GM04503 (cell line): ENCODE data around the gene BBC3.
"Not testable (repeated sequence)": the region's sequence is repeated elsewhere in the genome, so short reads cannot be mapped to it uniquely, and the experiment has no call there.

Experiments used
- DNase-seq: peaks from one replicate; pipeline ENCODE4 v3.0.0-alpha.2; 2012; ENCODE audit warnings: low read depth

BBC3 gene, protein sequence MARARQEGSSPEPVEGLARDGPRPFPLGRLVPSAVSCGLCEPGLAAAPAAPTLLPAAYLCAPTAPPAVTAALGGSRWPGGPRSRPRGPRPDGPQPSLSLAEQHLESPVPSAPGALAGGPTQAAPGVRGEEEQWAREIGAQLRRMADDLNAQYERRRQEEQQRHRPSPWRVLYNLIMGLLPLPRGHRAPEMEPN

DNA sequence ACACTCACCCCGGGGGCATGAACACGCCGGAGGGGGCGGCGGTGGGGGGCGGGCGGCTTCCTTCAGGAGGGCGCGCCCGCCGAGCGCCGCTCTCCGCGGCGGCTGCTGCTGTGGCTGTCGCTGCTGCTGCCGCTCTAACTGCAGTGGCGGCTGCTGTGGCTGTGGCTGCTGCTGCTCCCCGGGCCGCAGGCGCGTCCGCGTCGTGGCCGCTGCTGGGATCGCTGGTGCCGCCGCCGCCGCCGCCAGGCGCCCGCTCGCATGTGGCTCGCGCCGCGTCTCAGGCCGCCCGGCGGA lies at the start of gene BBC3:
Gene BBC3 (minus strand): TSS at position 279 of the 294 bp plus-strand sequence. CDS start 2,768 bp downstream, outside the sequence.
- DNase-seq, result no peak

DNA sequence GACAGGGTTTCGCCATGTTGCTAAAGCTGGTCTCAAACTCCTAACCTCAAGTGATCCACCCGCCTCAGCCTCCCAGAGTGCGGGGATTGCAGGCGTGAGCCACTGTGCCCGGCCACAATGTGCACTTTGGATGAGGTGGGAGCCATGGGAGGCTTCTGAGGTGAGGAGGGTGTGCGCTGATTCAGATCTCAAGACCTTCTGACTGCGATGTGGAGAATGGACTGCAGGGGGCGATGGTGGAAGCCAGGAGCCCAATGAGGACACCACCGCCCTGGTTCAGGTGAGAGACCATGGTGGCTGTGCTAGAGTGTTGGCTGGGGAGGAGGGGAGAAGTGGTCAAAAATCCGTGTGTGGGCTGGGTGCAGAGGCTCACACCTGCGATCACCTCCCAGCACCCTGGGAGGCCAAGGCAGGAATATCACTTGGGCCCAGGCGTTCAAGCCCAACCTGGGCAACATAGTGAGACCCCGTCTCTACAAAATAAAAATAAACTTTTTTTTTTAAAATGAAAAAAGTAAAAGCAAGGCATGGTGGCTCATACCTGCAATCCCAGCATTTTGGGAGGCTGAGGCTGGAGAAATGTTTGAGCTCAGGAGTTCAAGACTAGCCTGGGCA lies 49.3 kb upstream of the BBC3 start:
- DNase-seq, result no peak

DNA sequence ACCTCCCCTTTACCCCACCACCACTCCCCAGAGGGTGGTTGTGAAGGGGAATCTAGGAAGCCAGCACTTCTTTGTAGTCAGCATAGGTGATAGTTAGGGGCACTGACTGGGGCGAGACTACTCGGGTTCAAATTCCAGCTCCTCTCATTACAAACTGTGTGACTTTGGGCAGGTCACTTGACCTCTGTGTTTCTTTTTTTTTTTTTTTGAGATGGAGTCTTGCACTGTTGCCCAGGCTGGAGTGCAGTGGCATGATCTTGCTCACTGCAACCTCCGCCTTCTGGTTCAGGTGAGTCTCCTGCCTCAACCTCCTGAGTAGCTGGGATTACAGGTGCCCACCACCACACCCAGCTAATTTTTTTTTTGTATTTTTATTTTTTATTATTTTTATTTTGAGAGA lies 45.5 kb upstream of the BBC3 start:
- DNase-seq, result not testable (repeated sequence)

DNA sequence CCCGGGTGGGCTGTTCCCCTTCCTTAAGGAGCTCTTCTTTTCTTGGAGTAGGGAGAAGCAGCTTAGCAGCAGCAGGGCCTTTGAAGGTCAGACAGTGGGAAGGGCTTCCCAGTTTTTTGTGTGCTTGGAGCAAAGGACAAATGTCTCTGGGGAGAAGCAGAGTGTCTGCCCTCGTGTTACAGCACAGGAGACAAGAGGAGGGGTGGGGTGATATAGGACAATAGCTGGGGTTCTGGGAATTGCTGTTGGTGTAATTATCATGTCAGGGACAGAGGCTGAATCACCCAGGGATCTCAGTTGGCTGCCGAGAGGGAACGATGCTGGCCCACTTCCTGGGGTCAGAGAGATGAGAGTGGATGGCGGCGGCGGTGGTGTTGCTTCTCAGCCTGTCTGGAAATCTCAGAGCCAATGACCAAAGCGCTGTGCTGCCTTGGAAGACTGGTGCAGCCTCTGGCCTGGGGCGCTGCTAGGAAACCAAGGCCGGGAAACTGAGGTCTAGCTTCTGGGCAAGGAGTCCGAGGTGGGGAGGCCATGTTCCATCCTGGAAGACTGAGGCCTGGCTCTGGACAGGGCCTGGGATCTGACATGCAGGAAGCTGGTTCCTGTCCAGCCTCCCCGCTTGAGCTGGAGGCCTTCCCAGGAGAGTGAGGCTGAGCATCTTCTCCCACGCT lies 44.9 kb upstream of the BBC3 start:
- DNase-seq, result no peak

DNA sequence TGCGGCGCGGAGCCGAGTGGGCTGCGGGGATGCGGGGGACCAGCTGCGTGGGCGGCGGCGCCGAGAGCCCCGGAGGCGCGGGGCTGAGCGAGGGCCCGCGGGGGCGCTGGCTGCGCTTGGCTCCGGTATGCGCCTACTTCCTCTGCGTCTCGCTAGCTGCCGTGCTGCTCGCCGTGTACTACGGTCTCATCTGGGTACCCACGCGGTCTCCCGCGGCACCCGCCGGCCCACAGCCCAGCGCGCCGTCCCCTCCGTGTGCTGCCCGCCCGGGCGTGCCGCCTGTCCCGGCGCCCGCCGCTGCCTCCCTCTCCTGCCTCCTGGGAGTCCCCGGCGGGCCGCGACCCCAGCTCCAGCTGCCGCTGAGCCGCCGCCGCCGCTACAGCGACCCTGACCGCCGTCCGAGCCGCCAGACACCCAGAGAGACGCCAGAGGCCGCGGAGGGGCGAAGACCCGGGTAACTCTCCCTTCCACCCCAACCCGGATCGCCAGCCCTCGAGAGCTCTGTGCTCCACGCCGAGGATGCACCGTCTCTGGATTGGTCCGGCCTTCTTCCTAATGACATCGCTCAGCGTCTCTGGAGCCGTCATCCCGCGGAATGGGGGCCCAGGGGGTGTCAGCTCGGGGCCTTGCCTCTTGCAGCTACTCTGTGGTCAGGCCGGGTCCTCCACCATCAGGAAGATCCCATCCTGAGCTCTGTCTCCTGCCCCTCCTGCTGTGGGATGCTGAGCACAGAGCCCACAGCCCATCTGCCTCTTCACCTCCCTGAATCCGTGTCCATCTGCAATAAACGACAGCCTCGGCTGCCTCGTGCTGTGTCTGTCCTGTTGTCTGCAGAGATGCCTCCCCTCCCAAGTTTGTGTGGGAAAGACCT lies 44.1 kb upstream of the BBC3 start:
- no peak for DNase-seq

DNA sequence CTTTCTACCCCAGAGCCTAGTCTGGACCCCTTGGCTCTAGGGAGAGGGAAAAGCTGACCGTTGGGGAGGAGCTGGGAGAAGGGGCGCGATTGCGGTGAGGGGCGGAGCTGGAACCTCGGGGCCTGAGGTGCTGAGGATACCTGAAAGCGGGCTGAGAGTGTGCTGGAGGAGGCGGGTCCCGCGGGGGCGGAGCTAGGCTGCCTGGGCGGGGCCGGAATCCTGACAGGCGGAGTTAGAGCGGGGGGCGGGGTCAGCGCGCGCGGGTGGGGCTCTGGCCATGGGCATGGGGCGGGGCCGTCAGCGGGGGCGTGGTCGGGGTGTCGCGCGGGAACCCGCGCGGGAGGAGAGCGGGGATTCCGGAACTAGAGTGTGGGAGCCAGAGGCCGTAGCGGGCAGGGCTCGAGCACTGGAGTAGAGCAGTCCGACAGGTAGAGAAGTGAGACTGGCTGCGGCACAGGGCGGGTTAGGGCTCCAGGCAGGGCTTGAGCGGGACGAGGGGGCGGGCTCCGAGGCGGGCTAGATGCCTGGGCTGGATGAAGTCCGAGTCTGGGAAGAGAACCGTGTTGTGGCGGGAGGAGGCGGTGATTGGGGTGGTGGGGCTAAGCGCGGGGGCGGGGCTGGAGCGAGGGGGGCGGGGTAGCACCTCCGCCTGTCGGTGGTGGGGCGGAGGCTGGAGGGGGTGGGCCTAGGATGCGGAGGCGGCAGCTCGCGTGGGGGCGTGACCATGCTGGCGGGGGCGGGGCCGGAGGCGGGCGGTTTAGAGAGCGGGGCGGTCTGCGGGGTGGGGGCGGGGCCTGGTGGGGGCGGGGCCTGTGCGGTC lies 43.3 kb upstream of the BBC3 start, which contains the start of gene INAFM1:
Gene INAFM1 (plus strand): TSS at position 815 of the 820 bp plus-strand sequence. CDS start 35 bp downstream, outside the sequence.
- no peak for DNase-seq

DNA sequence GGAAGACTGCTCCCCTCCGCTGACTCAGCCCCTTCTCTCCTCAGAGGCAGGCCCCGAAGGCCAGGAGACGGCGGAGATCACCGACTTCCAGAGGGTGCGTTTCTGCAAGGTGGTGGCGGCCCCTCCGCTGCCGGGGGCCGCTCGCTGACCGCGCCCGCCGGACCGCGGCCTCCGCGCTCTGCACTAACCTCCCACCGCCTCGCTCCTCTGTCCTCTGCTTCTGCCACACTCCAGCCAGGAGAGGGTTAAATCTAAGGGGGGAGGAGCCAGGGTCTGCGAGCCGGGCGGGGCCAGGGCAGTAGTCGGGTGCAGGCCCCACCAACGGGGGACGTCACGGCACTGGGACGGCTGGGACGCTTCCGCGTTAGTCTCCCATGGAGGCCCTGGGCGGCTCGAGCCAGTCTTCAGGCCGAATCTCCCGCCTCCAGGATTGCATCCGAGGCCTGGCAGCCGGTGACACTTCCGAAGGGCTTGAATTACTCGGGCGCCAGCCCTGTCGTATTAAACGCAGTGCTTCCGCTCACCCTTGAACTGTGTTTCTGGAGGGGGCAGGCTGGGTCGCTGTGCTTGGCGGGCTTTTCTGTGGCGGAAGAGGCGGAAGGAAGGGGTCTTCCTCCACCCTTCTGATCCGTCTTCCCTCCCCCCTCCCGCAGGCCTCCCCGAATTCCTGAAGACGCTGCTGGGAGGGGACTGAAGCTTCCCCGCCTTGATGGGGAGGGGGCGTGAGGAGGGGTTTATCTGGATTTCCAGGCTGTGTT lies 42.5 kb upstream of the BBC3 start:
- DNase-seq, result no peak

DNA sequence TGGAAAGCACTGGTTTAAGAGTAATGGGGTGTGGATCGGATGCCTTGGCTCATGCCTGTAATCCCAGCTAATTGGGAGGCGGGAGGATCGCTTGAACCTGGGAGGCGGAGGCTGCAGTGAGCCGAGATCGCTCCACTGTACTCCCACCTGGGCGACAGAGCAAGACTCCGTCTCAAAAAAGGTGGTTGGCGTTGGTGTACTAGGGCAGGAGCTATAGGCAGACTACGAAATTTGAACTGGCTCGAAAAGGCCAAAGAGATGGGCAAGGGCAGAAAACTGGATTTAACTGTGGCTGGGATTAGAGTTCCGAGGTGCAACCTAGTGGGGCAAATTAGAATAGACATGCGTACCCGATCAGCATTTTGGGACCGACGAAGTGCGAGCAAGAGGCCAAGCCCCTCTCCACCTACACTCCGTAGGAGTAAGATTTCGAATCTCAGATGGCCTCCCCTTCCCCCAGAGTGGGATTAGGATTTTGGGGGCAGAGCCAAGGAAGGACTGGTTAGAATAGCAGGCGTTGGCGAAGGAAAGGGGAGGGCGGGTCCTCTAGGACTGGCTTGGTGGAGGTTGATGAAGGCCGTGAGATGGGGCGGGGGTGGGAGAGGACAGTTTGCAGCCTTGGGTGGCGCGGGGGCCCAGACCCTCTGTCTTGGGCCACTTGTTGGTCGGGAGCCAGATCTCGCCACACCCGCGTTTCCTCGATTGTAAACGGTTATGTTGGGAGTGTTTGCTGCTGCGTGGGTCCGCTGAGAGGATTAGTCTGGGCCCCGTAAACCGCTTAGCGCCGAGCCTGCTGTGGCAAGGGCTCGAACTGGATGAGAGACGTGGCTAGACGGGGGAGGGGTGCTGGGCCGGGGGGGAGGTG lies 41.7 kb upstream of the BBC3 start:
- DNase-seq, result no peak

DNA sequence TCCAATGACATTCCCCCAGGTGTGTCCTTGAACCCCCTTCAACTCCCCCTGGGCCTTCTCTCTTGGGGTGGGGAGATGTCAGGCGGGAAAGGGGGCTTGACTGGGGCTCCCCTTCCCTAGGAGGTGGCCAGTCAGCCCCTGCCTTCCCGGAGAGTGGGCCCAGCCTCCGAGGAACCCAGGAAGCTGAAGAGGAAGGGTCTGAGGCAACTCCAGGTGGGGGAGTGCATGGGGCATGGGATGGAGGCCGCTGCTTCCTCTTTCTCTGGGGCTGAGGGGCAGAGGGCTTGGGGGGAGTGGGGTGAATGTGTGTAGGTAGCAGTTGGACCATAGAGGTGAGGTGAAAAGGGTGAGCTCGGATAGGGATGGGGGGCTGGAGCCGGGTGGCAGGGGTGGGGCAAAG lies 41.0 kb upstream of the BBC3 start:
- DNase-seq, result no peak

DNA sequence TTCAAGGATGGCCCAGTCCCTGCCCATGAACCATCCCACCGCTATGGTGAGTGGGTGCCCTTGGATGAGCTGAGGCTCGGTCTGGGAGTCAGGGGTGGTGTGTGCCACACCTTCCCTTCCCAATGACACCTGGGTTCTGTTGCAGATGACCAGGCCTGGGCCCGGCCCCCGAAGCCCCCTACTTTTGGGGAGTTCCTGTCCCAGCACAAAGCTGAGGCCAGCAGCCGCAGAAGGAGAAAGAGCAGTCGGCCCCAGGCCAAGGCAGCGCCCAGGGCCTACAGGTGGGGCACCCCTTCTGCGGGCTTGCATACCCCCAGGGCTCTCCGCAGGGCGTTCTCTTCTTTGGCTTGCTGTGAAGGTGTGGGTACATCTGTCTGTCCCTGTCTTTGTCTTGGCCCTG lies 39.4 kb upstream of the BBC3 start:
- no peak for DNase-seq

DNA sequence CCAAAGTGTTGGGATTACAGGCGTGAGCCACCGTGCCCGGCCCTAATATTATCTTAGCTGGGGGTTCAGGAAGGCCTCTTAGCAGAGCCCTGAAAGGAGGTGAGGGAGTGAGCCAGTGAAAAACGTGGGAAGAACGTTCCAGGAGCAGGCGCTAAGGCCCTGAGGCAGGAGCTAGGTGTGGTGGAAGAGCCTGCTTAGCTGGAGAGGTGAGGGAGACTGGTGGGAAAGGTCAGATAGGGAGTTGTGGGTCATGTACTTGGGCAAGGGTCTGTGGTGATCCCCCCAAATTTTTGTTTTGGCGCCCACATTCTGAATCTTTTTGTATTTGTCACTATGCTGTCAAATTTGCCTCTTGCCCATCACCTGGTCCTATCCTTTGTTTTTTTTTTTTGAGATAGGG lies 38.6 kb upstream of the BBC3 start:
- DNase-seq, result no peak

DNA sequence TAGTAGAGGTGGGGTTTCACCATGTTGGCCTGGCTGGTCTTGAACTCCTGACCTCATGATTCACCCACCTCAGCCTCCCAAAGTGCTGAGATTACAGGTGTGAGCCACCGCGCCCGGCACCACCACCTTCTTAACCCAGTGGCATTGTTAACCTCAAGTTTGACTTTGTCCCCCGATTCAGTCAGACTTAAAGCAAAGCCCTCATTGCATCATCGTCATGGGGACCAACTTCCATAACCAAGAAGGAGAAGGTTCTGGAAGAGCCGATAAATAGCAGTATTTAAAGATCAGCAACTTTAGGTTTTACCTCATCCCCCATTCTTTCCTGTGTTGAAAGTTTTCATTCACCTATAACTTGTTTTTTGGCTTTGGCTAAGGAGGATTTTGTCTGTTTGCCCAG lies 37.0 kb upstream of the BBC3 start:
- DNase-seq, result no peak

DNA sequence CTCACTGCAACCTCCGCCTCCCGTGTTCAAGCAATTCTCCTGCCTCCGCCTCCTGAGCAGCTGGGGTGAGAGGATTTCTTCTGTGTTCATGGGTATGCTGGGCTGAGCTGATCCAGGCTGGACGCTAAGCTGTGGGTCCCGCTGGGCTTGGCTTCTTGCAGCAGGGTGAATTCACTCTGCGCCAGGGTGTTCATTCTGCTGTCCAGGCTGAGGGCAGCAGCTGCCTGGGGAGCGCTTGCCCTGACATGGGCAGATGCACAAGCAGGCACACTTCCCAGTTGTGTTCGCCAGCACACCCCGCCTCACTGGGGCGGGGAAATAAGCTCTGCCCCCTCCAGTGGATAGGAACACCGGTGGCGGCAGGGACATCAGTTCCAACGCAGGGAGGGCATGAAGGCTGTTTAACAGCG lies 36.4 kb upstream of the BBC3 start:
- DNase-seq, result no peak

DNA sequence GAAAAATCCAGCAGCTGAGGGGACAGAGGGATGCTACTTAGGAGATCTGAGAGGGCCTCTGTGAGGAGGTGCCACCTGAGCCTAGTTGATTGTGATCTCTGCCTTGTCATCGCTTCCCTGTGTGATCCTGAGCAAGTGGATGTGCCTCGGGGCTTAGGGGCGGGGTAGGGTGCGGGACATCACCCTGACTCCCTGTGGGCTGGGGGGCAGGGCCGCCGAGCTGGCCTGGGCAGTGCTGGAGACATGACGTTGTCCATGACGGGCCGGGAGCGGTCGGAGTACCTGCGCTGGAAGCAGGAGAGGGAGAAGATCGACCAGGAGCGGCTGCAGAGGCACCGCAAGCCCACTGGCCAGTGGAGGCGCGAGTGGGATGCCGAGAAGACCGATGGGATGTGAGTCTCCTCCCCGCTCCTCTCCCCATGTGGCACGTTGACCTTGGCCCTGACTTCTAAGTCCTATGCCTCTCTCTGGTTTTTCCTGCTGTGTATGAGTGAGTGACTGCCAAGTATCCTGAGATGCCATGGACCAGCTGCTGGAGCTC lies 35.5 kb upstream of the BBC3 start:
- DNase-seq, result no peak

DNA sequence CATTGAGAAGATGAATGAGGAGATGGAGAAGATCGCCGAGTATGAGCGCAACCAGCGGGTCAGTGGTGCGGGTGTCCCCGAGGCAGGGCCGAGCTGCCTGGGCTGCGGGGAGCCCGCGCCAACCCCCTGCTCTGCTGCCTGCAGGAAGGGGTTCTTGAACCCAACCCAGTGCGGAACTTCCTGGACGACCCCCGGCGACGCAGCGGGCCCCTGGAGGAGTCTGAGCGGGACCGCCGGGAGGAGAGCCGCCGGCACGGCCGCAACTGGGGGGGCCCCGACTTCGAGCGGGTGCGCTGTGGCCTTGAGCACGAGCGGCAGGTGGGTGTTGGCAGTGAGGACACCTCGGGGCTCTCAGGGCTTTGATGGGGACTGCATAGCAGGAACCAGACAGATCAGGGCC lies 33.6 kb upstream of the BBC3 start:
- no peak for DNase-seq

DNA sequence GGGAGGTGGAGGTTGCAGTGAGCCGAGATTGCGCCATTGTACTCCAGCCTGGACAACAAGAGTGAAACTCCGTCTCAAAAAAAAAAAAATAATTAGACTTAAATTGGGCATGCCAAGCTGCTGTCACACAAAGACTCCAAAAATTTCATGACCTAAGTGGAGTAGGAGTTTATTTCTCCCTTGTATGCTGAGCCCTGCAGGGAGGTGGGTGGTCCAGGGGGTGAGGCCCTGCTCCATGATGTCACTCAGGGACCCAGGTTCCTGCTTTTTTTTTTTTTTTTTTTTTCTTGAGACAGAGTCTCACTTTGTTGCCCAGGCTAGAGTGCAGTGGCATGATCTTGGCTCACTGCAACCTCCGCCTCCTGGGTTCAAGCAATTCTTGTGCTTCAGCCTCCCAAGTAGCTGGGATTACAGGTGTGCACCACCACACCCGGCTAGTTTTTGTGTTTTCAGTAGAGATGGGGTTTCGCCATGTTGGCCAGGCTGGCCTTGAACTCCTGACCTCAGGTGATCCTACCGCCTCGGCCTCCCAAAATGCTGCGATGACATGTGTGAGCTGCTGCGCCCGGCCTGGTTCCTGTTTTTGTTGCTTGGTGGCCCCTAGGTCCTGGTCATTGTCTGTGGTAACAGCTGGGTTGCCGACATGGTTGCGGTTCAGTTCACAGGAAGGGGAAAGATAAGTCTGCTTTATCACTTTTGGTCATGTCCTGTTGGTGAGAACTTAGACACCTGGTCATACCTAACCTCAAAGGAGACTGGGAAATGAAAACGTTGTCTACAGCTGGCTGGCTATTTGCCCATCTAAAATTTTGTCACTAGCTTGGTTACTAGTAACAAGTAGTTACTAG lies 31.2 kb upstream of the BBC3 start:
- not testable (repeated sequence) for DNase-seq

DNA sequence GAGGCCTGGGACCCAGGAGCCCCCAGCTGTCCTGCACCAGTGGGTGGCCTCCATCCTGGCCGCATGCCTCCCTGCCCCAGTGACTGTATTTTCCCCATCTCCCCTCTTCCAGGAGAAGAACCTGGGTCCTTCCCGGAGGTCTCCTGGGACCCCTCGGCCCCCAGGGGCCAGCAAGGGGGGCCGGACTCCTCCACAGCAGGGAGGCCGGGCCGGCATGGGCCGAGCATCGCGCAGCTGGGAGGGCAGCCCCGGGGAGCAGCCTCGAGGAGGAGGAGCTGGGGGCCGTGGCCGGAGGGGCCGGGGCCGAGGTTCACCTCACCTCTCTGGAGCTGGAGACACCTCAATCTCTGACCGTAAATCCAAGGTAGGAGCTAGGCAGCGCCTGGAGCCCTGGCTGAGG lies 29.5 kb upstream of the BBC3 start:
- no peak for DNase-seq

DNA sequence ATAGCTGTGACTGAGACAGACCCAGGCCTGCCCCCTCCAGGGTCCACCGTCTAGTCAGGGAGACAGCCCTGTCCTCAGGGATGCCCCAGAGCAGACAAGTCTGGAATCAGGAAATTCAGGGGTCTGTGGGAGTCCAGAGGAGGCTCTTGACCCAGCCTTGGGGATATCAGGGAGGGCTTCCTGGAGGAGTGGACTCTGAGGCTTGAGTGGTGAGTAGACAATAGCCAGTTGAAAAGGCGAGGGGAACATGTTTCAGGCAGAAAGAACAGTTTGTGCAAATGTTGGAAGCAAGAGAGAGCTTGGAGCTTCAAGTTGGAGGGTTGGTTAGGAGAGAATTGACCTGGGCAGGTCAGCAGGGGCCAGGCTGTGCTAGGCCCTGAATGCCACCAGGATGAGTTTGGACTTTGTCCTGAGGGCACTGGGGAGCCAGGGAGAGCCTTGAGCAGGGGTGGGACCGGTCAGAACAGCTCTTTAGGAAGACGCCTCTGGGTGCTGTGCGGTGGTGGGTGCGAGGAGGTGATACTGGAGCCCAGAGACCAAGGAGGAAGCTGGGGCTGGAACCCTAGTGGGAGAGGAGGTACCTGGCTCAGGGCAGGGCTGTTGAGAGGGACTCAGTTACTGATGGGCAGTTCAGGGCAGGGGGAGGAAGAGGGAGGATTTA lies 28.0 kb upstream of the BBC3 start:
- DNase-seq, result no peak
